ENCODE measurements around the gene NUP35. TPM values are rescaled to one million over a fixed set of nuclear protein-coding genes. Genes with fewer than 3 reads are reported as not detected.

NUP35 gene
- total RNA-seq, 1 experiment from 2014 or later = 29.5 TPM

DNA sequence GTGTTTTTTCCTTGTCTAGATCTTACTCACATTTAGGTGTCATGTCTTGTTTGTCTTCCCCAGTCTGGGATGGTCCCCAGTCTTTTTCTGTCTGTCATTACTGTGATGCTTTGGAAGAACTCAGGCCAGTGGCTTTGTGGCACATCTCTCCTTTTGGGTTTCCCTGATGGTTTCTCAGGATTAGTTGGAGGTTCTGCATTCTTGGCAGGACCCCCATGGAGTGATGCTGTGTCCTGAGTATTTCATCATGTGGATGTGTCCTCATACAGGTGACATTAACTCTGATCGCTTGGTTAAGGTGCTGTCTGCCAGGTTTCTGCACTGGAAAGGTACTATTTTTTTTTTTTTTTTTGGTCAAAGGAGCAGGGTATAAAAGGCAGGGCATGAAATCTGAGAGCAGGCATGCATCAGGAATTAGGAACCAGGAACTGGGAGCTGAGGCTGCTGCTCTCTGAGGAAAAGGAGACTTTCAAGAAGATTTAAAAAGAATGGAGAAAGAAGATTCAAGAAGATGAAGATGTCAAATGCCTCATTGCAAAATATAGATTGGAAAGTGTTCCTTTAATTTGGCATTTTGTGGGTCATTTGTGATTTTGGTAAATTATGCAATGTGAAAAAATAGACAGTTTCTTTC, 85.3 kb downstream of the NUP35 start:
- no peak for DNase-seq (ENCODE audit: low read depth)

Other genes with a start within 250 kb of the NUP35 start
- gene NCKAP1, start 86.0 kb upstream of the NUP35 start, total RNA-seq (2014; rRNA removed; shearing (Covaris generic)) = 68.7 and 124 TPM in 2 replicates
- 0.98 and 2.4 TPM in 2 replicates for gene DUSP19, start 45.7 kb upstream of the NUP35 start, total RNA-seq (2014; rRNA removed; shearing (Covaris generic))

All from M059J (cell line).